Breast epithelium (tissue), 4 donors: ENCODE data around the gene C11orf98. TPM values are rescaled to one million over a fixed set of nuclear protein-coding genes. Genes with fewer than 3 reads are reported as not detected.

ENCODE experiments used
- DNase-seq, 2 donors: peaks; one replicate each; pipeline ENCODE4 v3.0.0-alpha.2; 2019; ENCODE audit warnings: low spot score in 2 of 2
- H3K27ac ChIP-seq, 2 donors: fragments of 200-600 bp; sonication (generic) in 1 of 2; one replicate each; pipeline ENCODE4 v1.5.1; 2016 to 2019; ENCODE audit warnings: mild to moderate bottlenecking in 1 of 2
- H3K27me3 ChIP-seq, 2 donors: fragments of 200-600 bp; sonication (generic) in 1 of 2; one replicate each; pipeline versions ENCODE4 v1.5.1 to v1.6.0; 2017 to 2019; ENCODE audit warnings: control low read depth in 1 of 2, mild to moderate bottlenecking in 1 of 2
- H3K36me3 ChIP-seq: fragments of 200-600 bp; one replicate; pipeline ENCODE4 v1.5.1; 2019
- H3K4me1 ChIP-seq, 2 donors: fragments of 200-600 bp; sonication (generic); one replicate each; pipeline ENCODE4 v1.5.1; 2016 to 2019; ENCODE audit warnings: control low read depth in 1 of 2
- H3K4me3 ChIP-seq, 3 donors: fragments of 200-600 bp; sonication (generic); 1 replicate in 2 of 3; 2 replicates in 1 of 3; pipeline ENCODE4 v1.5.1; 2016 to 2019; ENCODE audit warnings: mild to moderate bottlenecking in 3 of 3, moderate library complexity in 2 of 3
- H3K9me3 ChIP-seq, 2 donors: fragments of 200-600 bp; sonication (generic) in 1 of 2; one replicate each; pipeline ENCODE4 v1.5.1; 2016 to 2019; ENCODE audit warnings: control low read depth in 1 of 2
- CTCF ChIP-seq, 3 donors: fragments of 450-650 bp; IDR thresholded peaks; one replicate each; pipeline ENCODE4 v1.5.1; 2016 to 2017; ENCODE audit warnings: antibody characterized with exemption in 3 of 3, mild to moderate bottlenecking in 3 of 3, moderate library complexity in 3 of 3
- POLR2A ChIP-seq: fragments of 450-650 bp; IDR thresholded peaks from one replicate; pipeline ENCODE4 v1.6.1; 2016; ENCODE audit warnings: antibody characterized with exemption, mild to moderate bottlenecking, moderate library complexity
- POLR2AphosphoS5 ChIP-seq, 3 donors: sonication (generic); formaldehyde crosslinking; IDR thresholded peaks; one replicate each; pipeline ENCODE4 v1.6.1; 2017; ENCODE audit warnings: antibody characterized with exemption in 3 of 3
- intact Hi-C: fragments of 100-400 bp; cut with DNase I; formaldehyde crosslinking; loops from one replicate; pipeline ENCODE4 v1.15.1; 2023; ENCODE audit warnings: low total_unique reads
- total RNA-seq, 3 donors: library from RNA; depleted of rRNA; stranded (reverse); fragments of >200 nt; gene quantifications; one replicate each; pipeline ENCODE4 v1.1.0, GENCODE V29; 2016

C11orf98 gene
- total RNA-seq, 3 donors from 2014 or later = 22.9 to 42.9 (median 25.2) TPM

DNA sequence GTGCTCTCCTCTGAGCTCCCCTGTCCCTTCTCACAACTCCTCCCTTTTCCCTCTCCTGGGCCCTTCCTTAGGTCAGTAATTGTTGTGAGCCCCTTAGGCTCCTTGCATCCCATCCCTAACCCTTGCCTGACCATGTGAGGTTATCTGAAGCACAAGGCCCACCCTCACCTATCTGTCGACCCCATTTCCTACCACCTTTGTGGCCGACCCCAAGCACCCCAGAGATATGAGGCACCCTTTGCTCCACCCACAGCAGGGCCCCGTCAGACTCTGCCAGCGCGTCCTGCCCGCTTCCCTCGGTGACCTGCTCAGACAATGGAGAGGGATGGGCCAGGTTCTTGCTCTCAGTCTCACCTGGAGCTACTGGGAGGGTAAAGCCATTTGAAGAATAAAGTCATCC is 43.8 kb upstream of the C11orf98 start:
- no peaks in the 10 kb centered on the region for H3K27me3 ChIP-seq
- peak overlapping the region; percentile 62 to 85 (median 69) for H3K4me3 ChIP-seq
- H3K9me3 ChIP-seq = no peaks in the 10 kb centered on the region
- no peaks in the 10 kb centered on the region for H3K36me3 ChIP-seq
- DNase-seq = peak in 1 of 2 donors; percentile 45
- H3K4me1 ChIP-seq = peaks cover 3 to 16% of the 10 kb centered on the region in 2 donors
- intact Hi-C loops = no loop called here
- TF ChIP-seq POLR2AphosphoS5 (IDR thresholded peaks at IDR 0.05) = no peak
- TF ChIP-seq POLR2A = no peak
- no peak for TF ChIP-seq CTCF (IDR thresholded peaks at IDR 0.05)
- peak overlapping the region; percentile 96 for H3K27ac ChIP-seq

- intact Hi-C loops = no loop called here
- no peaks in the 10 kb centered on the region for H3K27me3 ChIP-seq
- peaks cover 3 to 16% of the 10 kb centered on the region in 2 donors for H3K4me1 ChIP-seq
- peak overlapping the region; percentile 96 for H3K27ac ChIP-seq
- TF ChIP-seq POLR2A (no peak), CTCF (IDR thresholded peaks at IDR 0.05) (no peak), POLR2AphosphoS5 (IDR thresholded peaks at IDR 0.05) (no peak)
- H3K4me3 ChIP-seq = peak overlapping the region; percentile 62 to 85 (median 69)
- no peaks in the 10 kb centered on the region for H3K36me3 ChIP-seq
- DNase-seq = no peak
- no peaks in the 10 kb centered on the region for H3K9me3 ChIP-seq
These were observed 43.4 kb upstream of the C11orf98 start for GRCh38 chr11:62708392-62708791.

GRCh38 chr11:62707277-62707861 is 42.4 kb upstream of the C11orf98 start, which contains the start of the genes BSCL2 and GNG3:
Gene BSCL2, minus strand, starts transcription at chr11:62707424. Its CDS starts 229 bp downstream, at chr11:62707195.
Gene GNG3, plus strand, starts transcription at chr11:62707676. Its CDS starts 620 bp downstream, at chr11:62708296.
- no peaks in the 10 kb centered on the region for H3K36me3 ChIP-seq
- H3K9me3 ChIP-seq = no peaks in the 10 kb centered on the region
- H3K27ac ChIP-seq = peak within 1 kb of the TSS; percentile 96
- H3K4me1 ChIP-seq = peaks cover 3 to 16% of the 10 kb centered on the region in 2 donors
- DNase-seq = no peak
- H3K4me3 ChIP-seq = peak within 1 kb of the TSS; percentile 64 to 87 (median 85)
- TF ChIP-seq POLR2AphosphoS5 (IDR thresholded peaks at IDR 0.05) (no peak), CTCF (IDR thresholded peaks at IDR 0.05) (no peak), POLR2A (no peak)
- intact Hi-C loops = no loop called here
- no peaks in the 10 kb centered on the region for H3K27me3 ChIP-seq

DNA sequence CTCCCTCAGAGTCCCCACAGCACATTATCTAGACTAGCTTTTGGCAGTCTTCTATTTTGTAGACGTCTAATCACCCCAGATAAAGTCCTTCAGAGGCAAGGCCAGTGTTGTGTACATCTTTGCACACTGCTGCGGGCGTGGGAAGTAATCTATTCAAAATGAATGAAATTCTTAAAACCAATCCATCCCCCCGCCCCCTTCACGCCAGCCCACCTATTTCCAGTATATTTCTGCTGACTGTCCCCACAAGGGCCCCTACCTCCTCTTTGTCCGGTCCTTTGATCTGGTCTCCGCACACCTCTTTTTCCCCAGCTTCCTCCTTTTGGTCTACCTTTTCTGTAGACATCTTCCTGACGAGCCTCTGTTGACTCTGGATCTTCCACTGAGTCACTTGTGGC is 41.8 kb upstream of the C11orf98 start:
- no peaks in the 10 kb centered on the region for H3K36me3 ChIP-seq
- H3K27me3 ChIP-seq = no peaks in the 10 kb centered on the region
- H3K4me1 ChIP-seq = peaks cover 3 to 16% of the 10 kb centered on the region in 2 donors
- TF ChIP-seq POLR2A (no peak), CTCF (IDR thresholded peaks at IDR 0.05) (no peak), POLR2AphosphoS5 (IDR thresholded peaks at IDR 0.05) (no peak)
- intact Hi-C loops = no loop called here
- H3K4me3 ChIP-seq = peak overlapping the region; percentile 64 to 87 (median 75)
- H3K9me3 ChIP-seq = no peaks in the 10 kb centered on the region
- H3K27ac ChIP-seq = peak overlapping the region; percentile 83 to 92
- no peak for DNase-seq
